HG02884 (cell line): ENCODE data around the gene PARD6G.
"Not testable (repeated sequence)": the region's sequence is repeated elsewhere in the genome, so short reads cannot be mapped to it uniquely, and the experiment has no call there.

ENCODE experiments used
- ATAC-seq: cut with Tn5 transposase; IDR thresholded peaks from one replicate; pipeline ENCODE4 v1.9.1; 2021; ENCODE audit warnings: mild to moderate bottlenecking, moderate library complexity; ENCODE audit not compliant: unreplicated experiment

The PARD6G gene, protein sequence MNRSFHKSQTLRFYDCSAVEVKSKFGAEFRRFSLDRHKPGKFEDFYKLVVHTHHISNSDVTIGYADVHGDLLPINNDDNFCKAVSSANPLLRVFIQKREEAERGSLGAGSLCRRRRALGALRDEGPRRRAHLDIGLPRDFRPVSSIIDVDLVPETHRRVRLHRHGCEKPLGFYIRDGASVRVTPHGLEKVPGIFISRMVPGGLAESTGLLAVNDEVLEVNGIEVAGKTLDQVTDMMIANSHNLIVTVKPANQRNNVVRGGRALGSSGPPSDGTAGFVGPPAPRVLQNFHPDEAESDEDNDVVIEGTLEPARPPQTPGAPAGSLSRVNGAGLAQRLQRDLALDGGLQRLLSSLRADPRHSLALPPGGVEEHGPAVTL

DNA sequence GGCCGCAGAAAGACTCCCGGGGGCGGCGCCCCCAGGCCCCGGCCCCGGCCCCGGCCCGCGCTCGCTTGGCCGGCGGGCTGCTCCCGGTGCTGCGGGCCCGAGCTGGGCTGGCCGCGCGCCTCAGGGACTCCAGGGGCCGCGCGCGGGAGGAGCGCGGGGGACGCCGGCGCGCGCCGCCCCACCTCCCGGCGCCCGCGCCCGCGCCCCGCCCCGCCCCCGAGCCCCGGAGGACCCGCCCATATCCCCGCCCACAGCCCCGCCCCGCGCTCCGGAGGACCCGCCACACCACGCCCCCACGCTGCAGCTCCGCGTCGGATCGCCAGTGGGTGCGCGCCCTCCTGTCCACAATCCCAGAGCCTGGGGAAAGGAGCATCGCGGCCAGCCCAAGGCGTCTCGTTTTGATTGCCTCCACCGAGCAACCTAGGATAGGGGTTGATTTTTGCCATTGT is at the start of gene PARD6G:
TSS of gene PARD6G (minus strand) at position 122 of the 449 bp plus-strand sequence. CDS start 166 bp downstream, outside the sequence.
- ATAC-seq, result peak; percentile 58

DNA sequence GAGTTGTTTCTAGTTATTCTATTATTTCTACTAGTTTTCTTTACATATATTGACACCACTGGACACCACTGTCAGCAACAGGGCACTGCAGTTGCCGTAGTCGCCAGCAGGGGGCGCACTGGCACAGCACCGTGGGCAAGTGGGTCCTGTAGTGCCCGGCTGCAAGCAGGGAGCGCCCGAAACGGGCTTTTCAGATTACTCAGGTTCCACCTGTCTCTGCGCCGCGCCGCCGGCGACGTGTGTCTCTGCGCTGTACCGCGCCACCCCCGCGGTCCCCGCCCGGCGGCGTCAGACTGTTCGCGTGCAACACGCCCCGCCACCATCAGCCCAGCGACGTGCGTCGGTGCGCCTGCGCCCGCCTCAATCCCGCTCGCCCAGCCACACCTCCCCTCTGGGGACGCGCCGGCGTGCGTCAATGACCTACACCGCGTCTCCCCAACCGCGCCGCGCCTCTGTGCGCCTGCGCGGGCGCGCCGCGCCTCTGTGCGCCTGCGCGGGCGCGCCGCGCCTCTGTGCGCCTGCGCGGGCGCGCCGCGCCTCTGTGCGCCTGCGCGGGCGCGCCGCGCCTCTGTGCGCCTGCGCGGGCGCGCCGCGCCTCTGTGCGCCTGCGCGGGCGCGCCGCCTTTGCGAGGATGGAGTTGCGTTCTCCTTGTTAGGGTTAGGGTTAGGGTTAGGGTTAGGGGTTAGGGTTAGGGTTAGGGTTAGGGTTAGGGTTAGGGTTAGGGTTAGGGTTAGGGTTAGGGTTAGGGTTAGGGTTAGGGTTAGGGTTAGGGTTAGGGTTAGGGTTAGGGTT is 15.1 kb upstream of the PARD6G start:
- not testable (repeated sequence) for ATAC-seq

DNA sequence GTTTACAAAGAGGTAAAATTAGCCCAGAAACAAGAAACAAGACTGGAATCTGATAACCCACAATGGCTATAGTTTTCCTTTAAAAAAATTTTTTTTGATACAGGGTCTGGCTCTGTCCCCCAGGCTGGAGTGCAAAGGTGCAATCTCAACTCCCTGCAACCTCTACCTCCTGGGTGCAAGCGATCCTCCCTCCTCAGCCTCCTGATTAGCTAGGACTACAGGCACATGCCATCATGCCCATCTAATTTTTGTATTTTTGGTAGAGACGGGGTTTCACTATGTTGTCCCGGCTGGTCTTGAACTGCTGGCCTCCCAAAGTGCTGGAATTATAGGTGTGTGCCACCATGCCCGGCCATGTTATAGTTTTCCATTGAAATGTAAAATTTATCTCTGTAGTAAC is 12.3 kb upstream of the PARD6G start:
- no peak for ATAC-seq

GRCh38 chr18:80258640-80259039 is 11.3 kb upstream of the PARD6G start:
- no peak for ATAC-seq

DNA sequence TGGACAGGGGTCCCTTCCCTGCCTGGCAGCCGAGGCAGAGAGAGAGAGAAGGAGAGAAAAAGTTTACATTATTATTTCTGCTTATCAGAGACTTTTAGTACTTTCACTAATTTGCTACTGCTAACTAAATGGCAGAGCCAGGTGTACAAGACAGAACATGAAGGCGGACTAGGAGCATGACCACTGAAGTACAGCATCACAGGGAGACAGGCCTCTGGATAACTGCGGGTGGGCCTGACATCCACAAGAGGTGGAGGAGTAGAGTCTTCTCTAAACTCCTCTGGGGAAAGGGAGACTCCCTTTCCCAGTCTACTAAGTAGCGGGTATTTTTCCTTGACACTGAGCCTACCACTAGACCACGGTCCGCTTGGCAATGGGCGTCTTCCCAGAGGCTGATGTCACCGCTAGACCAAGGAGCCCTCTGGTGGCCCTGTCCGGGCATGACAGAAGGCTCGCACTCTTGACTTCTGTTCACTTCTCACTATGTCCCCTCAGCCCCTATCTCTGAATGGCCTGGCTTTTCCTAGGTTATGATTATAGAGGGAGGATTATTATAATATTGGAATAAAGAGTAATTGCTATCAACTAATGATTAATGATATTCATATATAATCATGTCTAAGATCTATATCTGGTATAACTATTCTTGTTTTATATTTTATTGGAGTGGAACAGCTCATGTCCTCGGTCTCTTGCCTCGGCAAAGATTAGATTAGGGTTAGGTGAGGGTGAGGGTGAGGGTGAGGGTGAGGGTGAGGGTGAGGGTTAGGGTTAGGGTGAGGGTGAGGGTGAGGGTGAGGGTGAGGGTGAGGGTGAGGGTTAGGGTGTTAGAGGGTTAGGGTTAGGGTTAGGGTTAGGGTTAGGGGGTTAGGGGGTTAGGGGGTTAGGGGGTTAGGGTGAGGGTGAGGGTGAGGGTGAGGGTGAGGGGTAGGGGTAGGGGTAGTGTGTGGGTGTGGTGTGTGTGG is 10.5 kb upstream of the PARD6G start:
- ATAC-seq, result not testable (repeated sequence)

GRCh38 chr18:80254971-80255500 is 7.7 kb upstream of the PARD6G start:
- ATAC-seq, result no peak

GRCh38 chr18:80253871-80254492 is 6.7 kb upstream of the PARD6G start:
- ATAC-seq, result no peak

GRCh38 chr18:80253236-80253635 is 5.9 kb upstream of the PARD6G start:
- no peak for ATAC-seq

DNA sequence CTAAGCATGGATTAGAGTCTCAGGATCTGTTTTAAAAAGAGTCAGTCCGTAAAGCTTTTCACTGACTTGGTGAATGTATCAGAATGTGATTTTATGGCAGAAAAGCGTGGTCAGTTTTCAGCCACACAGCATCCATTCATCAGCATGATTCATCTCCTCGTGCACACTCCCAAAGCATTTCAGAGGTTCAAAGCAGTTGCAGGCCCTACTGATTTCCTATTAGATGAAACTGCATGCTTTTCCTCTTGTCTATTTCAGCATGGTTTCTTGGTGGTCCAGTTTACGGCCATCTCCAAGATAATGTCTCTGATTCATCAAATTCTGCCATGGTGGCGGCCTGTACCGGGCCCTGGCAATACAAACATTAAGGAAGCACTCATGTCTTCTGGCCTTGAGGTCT is 4.8 kb upstream of the PARD6G start:
- no peak for ATAC-seq

DNA sequence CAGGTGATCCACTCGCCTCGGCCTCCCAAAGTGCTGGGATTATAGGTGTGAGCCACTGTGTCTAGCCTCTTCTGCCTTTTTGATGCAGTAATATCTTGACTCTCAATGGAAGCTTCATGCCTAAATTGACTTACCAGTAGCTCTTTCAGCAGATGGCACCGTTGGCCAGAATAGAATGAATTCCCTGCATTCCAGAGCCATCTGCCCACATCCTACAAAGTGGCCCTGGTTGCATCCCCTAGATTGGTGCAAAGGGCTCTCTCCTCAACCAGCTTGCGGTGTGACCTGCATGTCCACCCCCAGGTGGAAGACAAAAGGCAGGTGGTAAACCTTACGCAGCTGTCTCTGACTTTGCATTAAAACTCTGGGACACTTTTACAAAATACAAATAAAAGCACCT is 4.4 kb upstream of the PARD6G start:
- no peak for ATAC-seq

DNA sequence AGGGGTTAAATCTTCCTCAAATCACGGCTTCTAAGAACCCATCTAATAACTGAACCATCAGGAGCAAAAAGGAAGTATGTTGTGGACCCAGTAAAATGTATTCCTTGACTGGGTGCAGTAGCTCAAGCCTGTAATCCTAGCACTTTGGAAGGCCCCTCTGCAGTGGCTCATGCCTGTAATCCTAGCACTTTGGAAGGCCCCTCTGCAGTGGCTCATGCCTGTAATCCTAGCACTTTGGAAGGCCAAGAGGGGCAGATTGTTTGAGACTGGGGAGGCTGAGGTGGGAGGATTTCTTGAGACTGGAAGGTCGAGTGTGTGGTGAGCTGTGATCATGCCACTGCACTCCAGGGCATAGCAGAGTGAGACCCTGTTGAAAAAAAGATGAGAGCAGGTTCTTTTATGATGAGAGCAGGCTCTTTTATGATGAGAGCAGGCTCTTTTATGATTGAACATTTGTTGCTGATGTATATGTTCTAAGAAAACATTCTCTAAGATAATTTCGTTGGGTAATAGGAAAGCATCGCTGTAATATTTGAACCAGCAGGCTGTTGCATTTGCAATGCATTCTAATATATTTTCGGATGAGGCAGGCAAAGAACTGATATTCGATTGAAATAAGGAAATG is 3.5 kb upstream of the PARD6G start:
- no peak for ATAC-seq

DNA sequence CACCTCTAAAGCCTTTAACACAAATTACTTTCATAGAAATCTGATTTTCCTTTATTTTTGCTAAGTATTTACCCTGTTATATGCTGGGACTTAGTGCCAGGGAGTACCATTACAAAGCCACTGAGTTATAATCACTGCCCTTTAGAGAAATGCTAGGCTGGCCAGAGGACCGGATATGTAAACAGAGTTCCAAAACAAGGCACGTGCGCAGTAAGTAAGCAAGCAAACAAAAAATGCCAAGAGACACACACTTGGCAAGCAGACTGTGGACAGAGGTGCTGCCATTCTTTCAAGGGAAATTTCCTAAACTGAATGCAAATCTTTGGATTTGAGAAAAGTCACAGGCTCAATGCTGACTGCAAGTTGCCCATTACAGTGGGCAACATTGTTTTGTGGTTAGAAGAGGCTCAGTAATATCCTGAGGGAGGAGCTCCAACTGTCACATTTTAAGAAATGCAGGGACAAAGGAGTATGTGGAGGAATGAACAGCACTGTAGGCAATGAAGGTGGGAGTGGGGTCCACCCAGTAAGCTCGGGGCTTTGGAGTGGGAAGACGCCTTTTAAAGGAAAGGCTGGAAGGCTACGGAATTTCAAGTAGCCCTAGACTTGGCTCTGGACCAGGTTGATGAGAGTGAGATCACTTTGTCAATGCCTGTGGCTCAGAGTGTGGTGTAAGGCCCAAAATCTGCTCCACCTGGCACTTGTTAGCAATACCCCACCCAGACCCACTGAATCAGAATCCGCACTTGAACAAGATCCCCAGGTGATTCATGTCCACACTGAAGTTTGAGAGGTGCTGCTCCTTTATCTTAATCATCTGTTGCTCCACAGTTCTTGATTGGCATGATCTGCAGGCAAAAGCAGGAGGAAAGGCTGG is 2.1 kb upstream of the PARD6G start:
- ATAC-seq, result no peak

DNA sequence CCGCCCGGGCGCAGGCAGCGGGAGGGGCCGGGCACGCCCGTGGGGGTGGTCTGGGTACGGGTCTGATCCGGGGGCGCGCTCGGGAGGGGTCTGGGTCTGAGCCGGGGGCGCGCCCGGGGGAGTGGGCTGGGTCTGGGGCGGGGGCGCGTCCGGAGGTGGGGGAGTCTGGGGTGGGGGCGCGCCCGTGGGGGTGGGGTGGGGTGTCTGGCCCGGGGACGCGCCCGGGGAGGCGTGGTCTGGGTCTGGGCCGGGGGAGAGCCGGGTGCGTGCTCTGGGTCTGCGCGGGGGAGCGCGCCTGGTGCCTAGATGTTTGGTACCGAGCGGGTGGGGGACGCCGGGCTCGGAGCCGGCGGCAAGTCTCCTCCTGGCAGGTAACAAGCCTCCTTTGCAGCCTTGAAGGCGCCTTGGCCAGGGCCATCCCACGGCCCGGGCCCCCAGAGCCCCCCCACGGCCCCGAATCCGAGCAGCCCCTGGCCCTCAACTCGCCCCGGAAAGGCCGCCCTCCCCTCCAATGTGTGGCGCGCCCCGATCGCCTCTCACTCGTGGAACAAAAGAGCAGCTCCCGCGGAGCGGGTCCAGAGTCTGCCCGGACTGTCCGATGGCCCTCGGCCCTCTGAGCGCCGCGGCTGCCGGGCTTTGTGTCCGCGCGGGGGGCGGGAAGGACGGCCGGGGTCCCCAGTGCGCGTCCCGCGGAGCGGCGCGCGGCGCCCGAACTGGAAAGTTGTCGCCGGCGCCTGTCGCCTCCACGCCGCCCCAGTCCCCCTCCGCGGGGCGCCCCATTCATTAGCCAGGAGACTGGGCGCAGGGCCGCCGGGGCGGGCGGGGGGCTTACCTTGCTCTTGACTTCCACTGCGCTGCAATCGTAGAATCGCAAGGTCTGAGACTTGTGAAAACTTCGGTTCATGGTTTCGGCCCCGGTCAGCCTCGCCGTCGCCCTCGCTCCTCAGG is 595 bp downstream of the PARD6G start:
- peak; percentile 20 for ATAC-seq

- ATAC-seq, result no peak
Observed at GRCh38 chr18:80245781-80246444, 1.4 kb downstream of the PARD6G start.

DNA sequence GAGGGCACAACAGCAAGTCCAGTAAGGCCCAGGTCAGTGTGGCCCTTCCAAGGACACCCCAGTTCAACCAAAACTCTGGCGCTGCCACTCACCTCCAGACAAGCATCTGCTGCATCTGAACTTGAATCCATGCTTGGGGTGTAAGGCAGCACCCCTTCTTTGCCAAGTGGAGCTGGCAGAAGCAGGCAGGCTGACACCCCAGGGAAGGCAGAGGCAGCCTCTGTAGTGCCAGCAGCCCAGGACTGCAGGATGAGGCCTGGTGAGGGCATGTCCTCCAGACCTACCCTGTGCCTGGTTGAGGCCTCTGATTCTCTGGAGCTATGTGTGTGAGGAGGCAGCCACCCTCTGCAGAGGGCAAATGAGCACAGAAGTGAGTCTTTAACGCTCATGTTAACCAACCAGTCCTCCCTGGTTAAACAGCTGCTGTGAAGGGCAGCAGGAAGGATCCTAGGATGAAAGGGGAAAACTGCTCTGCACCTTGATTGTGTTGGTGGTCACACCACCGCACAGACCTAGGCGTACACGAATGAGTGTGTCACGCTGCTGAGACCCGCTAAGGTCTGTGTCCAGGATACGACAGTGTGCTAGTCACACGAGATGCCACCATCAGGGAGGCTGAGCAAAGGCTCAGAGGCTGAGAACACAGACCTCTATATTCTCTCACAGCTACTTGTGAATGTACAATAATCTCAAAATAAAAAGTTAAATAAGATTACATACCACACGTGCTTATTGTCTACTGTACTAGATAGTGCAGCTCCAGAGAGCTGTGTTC is 2.2 kb downstream of the PARD6G start:
- ATAC-seq, result no peak

DNA sequence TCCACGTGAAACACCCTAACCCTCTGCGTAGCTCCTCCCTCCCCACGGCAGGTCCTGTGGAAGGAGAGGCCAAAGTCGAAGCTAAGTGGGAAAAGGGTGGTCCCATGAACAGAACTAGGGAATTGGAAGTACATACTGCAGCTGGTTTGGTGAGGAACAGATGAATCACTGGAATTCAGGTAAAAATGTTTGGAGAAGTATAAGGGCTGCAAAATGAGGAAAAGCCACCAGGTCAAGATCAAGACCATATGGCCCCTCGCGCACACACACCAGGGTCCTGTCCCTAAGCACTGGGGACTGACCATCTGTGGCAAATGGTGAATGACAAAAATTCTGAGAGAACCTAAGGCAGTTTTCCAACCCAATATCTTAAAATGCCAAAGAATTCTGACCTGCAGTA is 3.1 kb downstream of the PARD6G start:
- ATAC-seq, result no peak
